Left kidney (tissue), 2 donors: ENCODE results near the gene MED14. TPM values are rescaled to one million over a fixed set of nuclear protein-coding genes. Genes with fewer than 3 reads are reported as not detected.

Experiments used
- DNase-seq: peaks from one replicate; pipeline ENCODE4 v3.0.0-alpha.2; 2013
- polyA plus RNA-seq: library from polyadenylated mRNA; unstranded; fragments of 120-200 nt; gene quantifications from one replicate; pipeline ENCODE4 v1.2.1, GENCODE V29; 2013; ENCODE audit not compliant: insufficient read length

The MED14 gene
- polyA plus RNA-seq, 1 donor: 71.3 TPM

- no peak for DNase-seq
Measured at GRCh38 chrX:40603446-40603845, 131.9 kb downstream of the MED14 start.

Other genes starting within 250 kb of the MED14 start
- 190 TPM for gene ATP6AP2, start 154.6 kb downstream of the MED14 start, polyA plus RNA-seq
- gene MPC1L, start 112.1 kb downstream of the MED14 start, polyA plus RNA-seq: not detected
- 13.3 TPM for gene CXorf38, start 88.0 kb downstream of the MED14 start, polyA plus RNA-seq